ENCODE measurements around the gene DGKZ.
A peak's percentile ranks its signal among the peaks of the same experiment; 100 is the strongest.
"Not testable (repeated sequence)": the region's sequence is repeated elsewhere in the genome, so short reads cannot be mapped to it uniquely, and the experiment has no call there.

Gene DGKZ

DNA sequence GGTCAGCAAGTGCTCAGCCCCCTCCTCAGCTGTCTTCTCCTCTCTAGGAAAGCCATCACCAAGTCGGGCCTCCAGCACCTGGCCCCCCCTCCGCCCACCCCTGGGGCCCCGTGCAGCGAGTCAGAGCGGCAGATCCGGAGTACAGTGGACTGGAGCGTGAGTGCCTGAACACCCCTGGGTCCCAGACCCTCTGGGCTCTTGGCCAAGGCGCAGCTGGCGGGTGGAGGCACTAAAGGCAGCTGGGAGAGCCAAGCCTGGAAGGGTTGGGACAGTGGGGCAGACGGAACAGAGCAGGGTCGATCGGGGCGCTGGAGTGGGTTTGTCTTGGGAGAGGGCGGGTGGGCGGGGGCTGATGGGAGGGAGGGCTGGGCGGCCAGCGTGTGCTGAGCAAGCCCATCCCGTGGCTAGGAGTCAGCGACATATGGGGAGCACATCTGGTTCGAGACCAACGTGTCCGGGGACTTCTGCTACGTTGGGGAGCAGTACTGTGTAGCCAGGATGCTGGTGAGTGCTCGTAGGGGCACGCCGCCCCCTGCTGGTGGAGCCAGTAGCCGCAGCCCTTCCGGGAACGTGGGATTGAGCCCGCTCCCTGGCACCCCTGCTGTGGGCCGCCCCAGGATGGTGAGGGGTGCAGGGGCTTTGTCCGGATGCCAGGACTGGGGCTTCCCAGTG lies 20.1 kb downstream of the DGKZ start:
- DNase-seq (ENCODE audit: low spot score) = no peak

- no peak for DNase-seq (ENCODE audit: low spot score)
Measured at GRCh38 chr11:46367916-46368267, 20.6 kb downstream of the DGKZ start.

DNA sequence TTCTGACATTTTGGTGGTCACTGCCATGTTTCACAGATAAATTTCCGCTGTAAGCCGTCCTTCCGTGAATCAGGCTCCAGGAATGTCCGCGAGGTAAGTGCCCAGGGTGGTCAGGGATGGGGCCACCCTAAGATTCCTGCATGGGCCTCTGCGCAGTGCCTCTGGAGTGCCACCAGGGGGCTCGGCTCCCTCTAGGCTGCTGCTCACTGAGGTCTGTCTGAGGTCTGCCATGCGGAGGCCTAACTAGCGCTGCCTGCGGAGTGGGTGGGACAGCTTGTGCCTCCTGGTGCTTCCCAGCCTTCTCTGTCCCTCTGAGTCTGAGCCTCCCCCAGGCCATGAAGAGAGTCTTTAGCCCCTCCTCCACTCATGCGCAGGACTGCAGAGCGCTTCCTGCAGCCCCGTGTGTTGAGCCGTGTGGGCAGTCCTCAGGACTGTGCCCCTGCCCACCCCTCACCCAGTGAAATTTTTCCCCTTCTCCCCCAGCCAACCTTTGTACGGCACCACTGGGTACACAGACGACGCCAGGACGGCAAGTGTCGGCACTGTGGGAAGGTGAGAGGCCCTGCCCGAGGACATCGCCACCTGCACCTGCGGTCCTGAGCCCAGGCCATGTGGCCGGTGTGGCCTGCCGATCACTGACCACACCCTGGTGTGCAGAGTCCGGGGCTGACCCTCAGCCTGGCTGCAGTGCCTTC lies 22.3 kb downstream of the DGKZ start:
- peak; percentile 78 for DNase-seq (ENCODE audit: low spot score)

GRCh38 chr11:46370253-46370652 lies 23.0 kb downstream of the DGKZ start:
- no peak for DNase-seq (ENCODE audit: low spot score)

DNA sequence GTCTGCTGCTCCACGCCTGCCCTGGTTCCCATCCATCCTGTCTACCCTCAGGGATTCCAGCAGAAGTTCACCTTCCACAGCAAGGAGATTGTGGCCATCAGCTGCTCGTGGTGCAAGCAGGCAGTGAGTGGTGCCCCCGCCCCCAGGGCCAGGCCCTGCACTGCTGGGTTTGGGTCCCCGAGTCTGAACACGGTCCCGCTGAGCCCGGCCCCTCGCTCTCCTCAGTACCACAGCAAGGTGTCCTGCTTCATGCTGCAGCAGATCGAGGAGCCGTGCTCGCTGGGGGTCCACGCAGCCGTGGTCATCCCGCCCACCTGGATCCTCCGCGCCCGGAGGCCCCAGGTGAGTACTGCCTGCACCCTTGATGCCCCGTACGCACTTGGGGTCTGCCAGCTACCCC lies 24.0 kb downstream of the DGKZ start:
- not testable (repeated sequence) for DNase-seq (ENCODE audit: low spot score)

DNA sequence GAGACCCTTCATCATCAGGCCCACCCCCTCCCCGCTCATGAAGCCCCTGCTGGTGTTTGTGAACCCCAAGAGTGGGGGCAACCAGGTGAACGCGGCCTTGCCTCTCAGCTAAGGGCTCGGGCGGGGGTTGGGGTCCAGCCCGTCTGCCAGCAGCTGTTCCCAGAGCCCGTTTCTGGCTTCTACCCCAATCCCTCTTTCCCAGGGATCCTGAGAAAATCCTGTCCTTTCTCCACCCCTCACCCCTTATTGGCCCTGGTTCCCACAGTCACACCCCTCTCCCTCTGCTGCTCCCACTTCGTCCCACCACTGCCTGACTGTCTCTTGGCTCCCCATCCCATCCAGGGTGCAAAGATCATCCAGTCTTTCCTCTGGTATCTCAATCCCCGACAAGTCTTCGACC lies 24.8 kb downstream of the DGKZ start:
- DNase-seq (ENCODE audit: low spot score) = no peak

- not testable (repeated sequence) for DNase-seq (ENCODE audit: low spot score)
Measured at GRCh38 chr11:46372501-46372900, 25.2 kb downstream of the DGKZ start.

GRCh38 chr11:46373787-46374740 lies 26.8 kb downstream of the DGKZ start:
- DNase-seq (ENCODE audit: low spot score) = no peak

DNA sequence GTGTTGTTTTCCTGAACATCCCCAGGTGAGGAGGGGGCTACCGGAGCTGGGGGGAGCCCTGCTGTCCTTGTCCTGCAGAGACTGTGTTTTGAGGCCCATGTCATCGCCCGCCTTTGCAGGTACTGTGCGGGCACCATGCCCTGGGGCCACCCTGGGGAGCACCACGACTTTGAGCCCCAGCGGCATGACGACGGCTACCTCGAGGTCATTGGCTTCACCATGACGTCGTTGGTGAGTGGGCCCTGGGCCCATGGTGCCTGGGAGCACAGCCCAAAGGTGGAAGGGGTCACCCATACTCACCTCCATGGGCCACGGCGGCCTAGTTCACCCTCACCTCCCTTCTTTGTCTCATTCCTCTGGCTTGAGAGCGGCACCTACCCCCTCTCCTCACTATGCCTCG lies 27.6 kb downstream of the DGKZ start:
- DNase-seq (ENCODE audit: low spot score) = no peak

- DNase-seq (ENCODE audit: low spot score) = no peak
Measured at GRCh38 chr11:46375392-46376101, 28.3 kb downstream of the DGKZ start.

- no peak for DNase-seq (ENCODE audit: low spot score)
Measured at GRCh38 chr11:46376258-46377050, 29.2 kb downstream of the DGKZ start.

GRCh38 chr11:46377290-46377689 lies 30.0 kb downstream of the DGKZ start:
- DNase-seq (ENCODE audit: low spot score) = no peak

DNA sequence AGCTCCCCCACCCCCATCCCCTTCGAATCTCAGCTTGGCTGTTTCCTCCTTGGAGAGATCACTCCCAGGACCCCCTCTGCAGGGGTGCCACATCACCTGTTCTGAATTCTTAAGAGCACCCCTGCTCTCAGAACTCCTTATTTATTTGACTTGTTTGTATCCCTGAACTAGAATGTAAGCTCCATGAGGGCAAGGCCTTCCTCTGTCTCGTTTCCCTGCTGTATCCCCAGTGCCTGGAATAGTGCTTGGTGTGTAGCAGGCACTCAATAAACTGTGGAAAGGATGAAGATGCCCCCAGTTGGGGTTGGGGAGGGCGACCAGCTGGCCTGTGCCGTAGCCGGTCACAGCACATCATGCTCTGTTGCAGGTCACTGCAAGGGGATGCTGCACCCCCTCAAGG lies 30.6 kb downstream of the DGKZ start:
- no peak for DNase-seq (ENCODE audit: low spot score)

DNA sequence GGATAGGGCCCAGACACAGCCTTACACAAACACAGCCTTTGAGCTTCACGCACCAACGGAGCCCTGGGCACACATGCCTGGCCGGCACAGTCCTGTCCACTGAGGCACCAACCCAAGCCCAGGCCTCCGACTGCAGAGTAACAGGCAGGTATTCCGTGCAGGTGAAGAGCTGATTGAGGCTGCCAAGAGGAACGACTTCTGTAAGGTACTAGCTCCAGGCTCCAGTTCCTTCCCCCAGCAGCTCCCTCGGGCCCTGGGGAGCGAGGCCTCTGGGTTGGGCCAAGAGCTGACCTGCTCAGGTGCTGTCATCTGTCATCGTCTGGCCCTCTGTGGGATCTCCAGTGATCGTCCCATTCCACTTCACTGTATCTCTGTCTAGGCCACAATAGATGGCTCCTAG lies 31.0 kb downstream of the DGKZ start:
- DNase-seq (ENCODE audit: low spot score) = no peak

DNA sequence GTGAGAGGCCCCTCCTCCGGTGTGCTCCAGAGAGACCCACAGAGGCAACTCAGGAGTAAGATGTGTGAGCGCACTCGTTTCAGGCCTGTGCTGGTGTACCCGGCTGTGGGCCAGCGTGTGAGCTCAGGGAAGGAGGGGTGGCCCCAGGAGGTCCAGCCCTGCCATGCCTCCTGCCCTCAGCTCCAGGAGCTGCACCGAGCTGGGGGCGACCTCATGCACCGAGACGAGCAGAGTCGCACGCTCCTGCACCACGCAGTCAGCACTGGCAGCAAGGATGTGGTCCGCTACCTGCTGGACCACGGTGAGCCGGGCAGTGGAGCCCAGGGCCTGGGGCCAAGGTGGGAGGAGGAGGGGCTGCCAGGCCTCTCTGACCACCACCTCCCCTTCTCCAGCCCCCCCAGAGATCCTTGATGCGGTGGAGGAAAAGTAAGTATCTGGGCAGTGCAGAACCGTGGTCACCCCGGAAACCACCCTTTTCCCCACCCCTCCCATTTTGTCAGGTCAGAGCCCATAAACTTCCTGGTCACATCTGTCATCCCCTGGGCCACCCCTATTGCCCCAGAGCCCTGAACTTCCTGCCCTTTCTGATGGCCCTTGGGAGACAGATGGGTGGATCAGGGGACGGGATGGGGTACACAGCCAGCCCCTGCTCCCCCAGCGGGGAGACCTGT lies 31.7 kb downstream of the DGKZ start:
- no peak for DNase-seq (ENCODE audit: low spot score)

- not testable (repeated sequence) for DNase-seq (ENCODE audit: low spot score)
Measured at GRCh38 chr11:46379482-46380293, 32.4 kb downstream of the DGKZ start.

GRCh38 chr11:46380340-46381047 lies 33.2 kb downstream of the DGKZ start:
- peak; percentile 72 for DNase-seq (ENCODE audit: low spot score)

GRCh38 chr11:46381048-46381818 lies 34.0 kb downstream of the DGKZ start, which contains the start of gene MDK:
Gene MDK (plus strand): TSS chr11:46381669. CDS start chr11:46382058, 389 bp downstream.
- DNase-seq (ENCODE audit: low spot score) = peak; percentile 53

Measured in RKO (cell line).